Measurements from ENCODE around the gene PCBP3. TPM values are rescaled to one million over a fixed set of nuclear protein-coding genes. Genes with fewer than 3 reads are reported as not detected.

Gene PCBP3
- total RNA-seq, 1 experiment from 2014 or later = not detected

DNA sequence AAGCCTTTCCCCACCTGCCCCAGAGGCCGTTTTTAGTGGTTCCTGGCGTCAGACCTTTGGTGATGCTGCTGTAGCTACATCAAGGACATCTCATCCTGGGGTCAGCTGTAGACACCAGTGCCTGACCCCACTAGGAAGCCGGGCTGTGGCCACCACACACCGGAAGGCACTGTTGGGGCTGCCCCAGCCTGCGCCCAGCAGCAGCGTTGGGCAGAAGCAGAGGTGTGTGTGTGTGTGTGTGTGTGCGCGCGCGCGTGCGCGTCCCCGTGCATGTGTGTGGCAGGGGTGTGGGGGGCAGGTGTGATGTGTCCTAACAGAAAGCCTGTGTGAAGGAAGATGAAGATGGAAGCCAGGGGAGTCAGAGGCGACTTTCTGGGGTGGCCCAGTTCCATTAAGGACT, 276.1 kb downstream of the PCBP3 start:
- Histone ChIP-seq H3K79me2 (ENCODE audit: low read length) (no peaks in the 10 kb centered on the region), H3K4me2 (ENCODE audit: low read depth, low read length, poor library complexity, severe bottlenecking) (no peak overlapping the region), H3K27me3 (ENCODE audit: low read length) (no peaks in the 10 kb centered on the region), H3K27ac (ENCODE audit: low read length) (no peak overlapping the region), H3K4me3 (ENCODE audit: low read length) (no peak overlapping the region), H3K9ac (ENCODE audit: low read length) (no peak overlapping the region), H2AFZ (ENCODE audit: low read length) (no peak overlapping the region), H3K9me2 (replicated peaks; ENCODE audit: insufficient read depth, low read length) (no peaks in the 10 kb centered on the region), H4K20me1 (ENCODE audit: insufficient read depth, low read depth, low read length) (no peaks in the 10 kb centered on the region), H3K36me3 (ENCODE audit: insufficient read depth, low read length) (no peaks in the 10 kb centered on the region), H3K4me1 (ENCODE audit: low read length) (no peaks in the 10 kb centered on the region), H3K9me3 (ENCODE audit: low read length) (no peaks in the 10 kb centered on the region)
- no peak for DNase-seq

DNA sequence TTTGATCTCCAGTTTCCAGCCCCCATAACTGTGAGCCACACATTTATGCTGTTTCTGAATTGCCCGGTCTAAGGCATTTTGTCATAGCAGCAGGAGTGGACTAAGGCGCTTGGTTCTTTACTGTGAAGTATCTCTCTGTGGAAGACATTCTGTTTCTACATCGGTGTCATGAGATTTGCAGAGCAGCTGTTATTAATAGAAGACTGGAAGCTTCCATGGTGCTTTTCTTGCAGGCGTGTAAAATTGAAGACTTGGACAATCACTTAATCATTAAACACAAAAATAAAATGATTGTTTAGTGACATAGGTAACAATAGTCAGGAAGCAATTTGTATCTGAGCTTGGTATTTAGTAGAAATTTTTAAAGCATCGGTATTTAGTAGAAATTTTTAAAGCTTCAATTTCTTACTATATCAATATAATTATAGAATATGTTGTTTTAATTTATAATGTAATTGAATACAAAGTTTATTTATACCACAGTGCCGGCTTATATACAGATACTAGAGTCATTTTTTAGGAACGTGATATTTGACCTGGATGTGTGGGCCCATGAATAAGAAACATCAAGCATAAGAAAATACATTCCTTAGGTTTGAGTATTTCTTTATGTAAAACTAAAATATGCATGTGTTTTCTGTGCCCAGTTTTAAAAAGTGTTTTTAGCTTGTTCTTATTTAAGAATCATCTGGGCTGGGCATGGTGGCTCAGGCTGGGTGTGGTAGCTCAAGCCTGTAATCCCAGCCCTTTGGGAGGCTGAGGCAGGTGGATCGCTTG, 277.5 kb downstream of the PCBP3 start:
- Histone ChIP-seq H3K36me3 (ENCODE audit: insufficient read depth, low read length) (no peaks in the 10 kb centered on the region), H3K79me2 (ENCODE audit: low read length) (no peaks in the 10 kb centered on the region), H3K4me2 (ENCODE audit: low read depth, low read length, poor library complexity, severe bottlenecking) (no peak overlapping the region), H3K9me3 (ENCODE audit: low read length) (no peaks in the 10 kb centered on the region), H2AFZ (ENCODE audit: low read length) (no peak overlapping the region), H3K9ac (ENCODE audit: low read length) (no peak overlapping the region), H4K20me1 (ENCODE audit: insufficient read depth, low read depth, low read length) (no peaks in the 10 kb centered on the region), H3K4me1 (ENCODE audit: low read length) (no peaks in the 10 kb centered on the region), H3K27me3 (ENCODE audit: low read length) (no peaks in the 10 kb centered on the region), H3K9me2 (replicated peaks; ENCODE audit: insufficient read depth, low read length) (no peaks in the 10 kb centered on the region), H3K27ac (ENCODE audit: low read length) (no peak overlapping the region), H3K4me3 (ENCODE audit: low read length) (no peak overlapping the region)
- DNase-seq = no peak

GRCh38 chr21:45921917-45922316, 278.4 kb downstream of the PCBP3 start:
- no peak overlapping the region for H3K9ac ChIP-seq (ENCODE audit: low read length)

GRCh38 chr21:45922648-45923047, 279.1 kb downstream of the PCBP3 start:
- H3K4me2 ChIP-seq (ENCODE audit: low read depth, low read length, poor library complexity, severe bottlenecking) = no peak overlapping the region
- H2AFZ ChIP-seq (ENCODE audit: low read length) = no peak overlapping the region
- H3K79me2 ChIP-seq (ENCODE audit: low read length) = no peaks in the 10 kb centered on the region
- H3K4me1 ChIP-seq (ENCODE audit: low read length) = no peaks in the 10 kb centered on the region
- no peaks in the 10 kb centered on the region for H3K9me2 ChIP-seq (replicated peaks; ENCODE audit: insufficient read depth, low read length)
- no peak overlapping the region for H3K9ac ChIP-seq (ENCODE audit: low read length)
- no peaks in the 10 kb centered on the region for H3K9me3 ChIP-seq (ENCODE audit: low read length)
- no peaks in the 10 kb centered on the region for H4K20me1 ChIP-seq (ENCODE audit: insufficient read depth, low read depth, low read length)
- no peak overlapping the region for H3K4me3 ChIP-seq (ENCODE audit: low read length)
- DNase-seq = no peak
- no peaks in the 10 kb centered on the region for H3K27me3 ChIP-seq (ENCODE audit: low read length)
- no peaks in the 10 kb centered on the region for H3K36me3 ChIP-seq (ENCODE audit: insufficient read depth, low read length)
- no peak overlapping the region for H3K27ac ChIP-seq (ENCODE audit: low read length)

More at GRCh38 chr21:45921917-45922316, 278.4 kb downstream of the PCBP3 start:
- Histone ChIP-seq H2AFZ (ENCODE audit: low read length) (no peak overlapping the region), H3K4me3 (ENCODE audit: low read length) (no peak overlapping the region), H3K4me2 (ENCODE audit: low read depth, low read length, poor library complexity, severe bottlenecking) (no peak overlapping the region), H3K9me3 (ENCODE audit: low read length) (no peaks in the 10 kb centered on the region), H3K36me3 (ENCODE audit: insufficient read depth, low read length) (no peaks in the 10 kb centered on the region), H3K4me1 (ENCODE audit: low read length) (no peaks in the 10 kb centered on the region), H3K9me2 (replicated peaks; ENCODE audit: insufficient read depth, low read length) (no peaks in the 10 kb centered on the region), H4K20me1 (ENCODE audit: insufficient read depth, low read depth, low read length) (no peaks in the 10 kb centered on the region), H3K27ac (ENCODE audit: low read length) (no peak overlapping the region), H3K79me2 (ENCODE audit: low read length) (no peaks in the 10 kb centered on the region), H3K27me3 (ENCODE audit: low read length) (no peaks in the 10 kb centered on the region)
- no peak for DNase-seq

DNA sequence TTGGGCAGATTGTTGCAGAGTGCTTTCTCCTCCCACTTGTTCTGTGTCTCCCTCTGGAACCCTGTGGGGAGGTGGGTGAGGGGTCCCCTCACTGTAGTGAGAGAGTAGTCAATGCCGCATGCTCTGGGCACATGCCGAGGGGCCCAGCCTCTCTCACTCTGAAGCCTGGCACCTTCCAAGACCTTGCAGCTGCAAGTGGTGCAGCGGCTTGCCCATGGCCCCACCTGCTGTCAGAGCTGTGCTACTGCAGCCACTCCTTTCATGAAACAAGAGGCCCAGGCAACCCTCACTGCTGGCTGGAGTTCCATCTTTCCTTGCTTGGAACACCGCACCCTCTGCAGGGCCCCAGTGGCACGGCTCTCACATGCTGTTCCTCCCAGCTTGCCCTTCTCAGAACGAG, 279.6 kb downstream of the PCBP3 start:
- Histone ChIP-seq H3K27me3 (ENCODE audit: low read length) (no peaks in the 10 kb centered on the region), H3K4me1 (ENCODE audit: low read length) (no peaks in the 10 kb centered on the region), H3K79me2 (ENCODE audit: low read length) (no peaks in the 10 kb centered on the region), H3K36me3 (ENCODE audit: insufficient read depth, low read length) (no peaks in the 10 kb centered on the region), H4K20me1 (ENCODE audit: insufficient read depth, low read depth, low read length) (no peaks in the 10 kb centered on the region), H3K9me2 (replicated peaks; ENCODE audit: insufficient read depth, low read length) (no peaks in the 10 kb centered on the region), H3K27ac (ENCODE audit: low read length) (no peak overlapping the region), H2AFZ (ENCODE audit: low read length) (no peak overlapping the region), H3K4me3 (ENCODE audit: low read length) (no peak overlapping the region), H3K9ac (ENCODE audit: low read length) (no peak overlapping the region), H3K4me2 (ENCODE audit: low read depth, low read length, poor library complexity, severe bottlenecking) (no peak overlapping the region), H3K9me3 (ENCODE audit: low read length) (no peaks in the 10 kb centered on the region)
- peak; percentile 79 for DNase-seq

DNA sequence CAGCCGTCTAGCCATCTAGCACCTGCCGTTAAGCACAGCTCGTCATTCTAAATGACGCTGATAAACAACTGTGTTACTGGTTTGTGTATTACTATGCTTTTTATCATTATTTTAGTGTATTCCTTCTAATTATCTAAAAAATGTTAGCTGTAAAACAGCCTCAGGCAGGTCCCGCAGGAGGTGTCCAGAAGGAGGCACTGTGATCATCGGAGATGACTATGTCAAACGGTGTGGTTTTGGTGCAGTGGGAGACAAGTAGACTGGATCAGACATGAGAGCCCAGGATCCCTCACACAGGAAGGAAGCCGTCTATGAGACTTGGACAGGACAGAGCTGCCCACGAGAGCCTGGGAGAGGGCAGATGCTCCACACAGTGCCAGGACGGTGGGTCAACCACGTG, 282.8 kb downstream of the PCBP3 start:
- Histone ChIP-seq H3K79me2 (ENCODE audit: low read length) (no peaks in the 10 kb centered on the region), H2AFZ (ENCODE audit: low read length) (no peak overlapping the region), H3K4me1 (ENCODE audit: low read length) (no peaks in the 10 kb centered on the region), H3K9me2 (replicated peaks; ENCODE audit: insufficient read depth, low read length) (no peaks in the 10 kb centered on the region), H3K9ac (ENCODE audit: low read length) (no peak overlapping the region), H3K36me3 (ENCODE audit: insufficient read depth, low read length) (no peaks in the 10 kb centered on the region), H3K27me3 (ENCODE audit: low read length) (no peaks in the 10 kb centered on the region), H3K4me2 (ENCODE audit: low read depth, low read length, poor library complexity, severe bottlenecking) (no peak overlapping the region), H3K9me3 (ENCODE audit: low read length) (no peaks in the 10 kb centered on the region), H3K27ac (ENCODE audit: low read length) (no peak overlapping the region), H4K20me1 (ENCODE audit: insufficient read depth, low read depth, low read length) (no peaks in the 10 kb centered on the region), H3K4me3 (ENCODE audit: low read length) (no peak overlapping the region)
- DNase-seq = no peak

- no peaks in the 10 kb centered on the region for H3K9me2 ChIP-seq (replicated peaks; ENCODE audit: insufficient read depth, low read length)
- H3K79me2 ChIP-seq (ENCODE audit: low read length) = no peaks in the 10 kb centered on the region
- H3K36me3 ChIP-seq (ENCODE audit: insufficient read depth, low read length) = no peaks in the 10 kb centered on the region
- no peaks in the 10 kb centered on the region for H3K9me3 ChIP-seq (ENCODE audit: low read length)
- DNase-seq = no peak
- no peak overlapping the region for H3K27ac ChIP-seq (ENCODE audit: low read length)
- H3K4me2 ChIP-seq (ENCODE audit: low read depth, low read length, poor library complexity, severe bottlenecking) = no peak overlapping the region
- H2AFZ ChIP-seq (ENCODE audit: low read length) = no peak overlapping the region
- no peaks in the 10 kb centered on the region for H3K27me3 ChIP-seq (ENCODE audit: low read length)
- H3K9ac ChIP-seq (ENCODE audit: low read length) = no peak overlapping the region
- no peaks in the 10 kb centered on the region for H4K20me1 ChIP-seq (ENCODE audit: insufficient read depth, low read depth, low read length)
- no peaks in the 10 kb centered on the region for H3K4me1 ChIP-seq (ENCODE audit: low read length)
- no peak overlapping the region for H3K4me3 ChIP-seq (ENCODE audit: low read length)
Measured at GRCh38 chr21:45927032-45927431, 283.5 kb downstream of the PCBP3 start.

- Histone ChIP-seq H3K36me3 (ENCODE audit: insufficient read depth, low read length) (no peaks in the 10 kb centered on the region), H2AFZ (ENCODE audit: low read length) (no peak overlapping the region), H3K4me2 (ENCODE audit: low read depth, low read length, poor library complexity, severe bottlenecking) (no peak overlapping the region), H3K9me3 (ENCODE audit: low read length) (no peaks in the 10 kb centered on the region), H4K20me1 (ENCODE audit: insufficient read depth, low read depth, low read length) (no peaks in the 10 kb centered on the region), H3K9ac (ENCODE audit: low read length) (no peak overlapping the region), H3K4me3 (ENCODE audit: low read length) (no peak overlapping the region), H3K9me2 (replicated peaks; ENCODE audit: insufficient read depth, low read length) (no peaks in the 10 kb centered on the region), H3K79me2 (ENCODE audit: low read length) (no peaks in the 10 kb centered on the region), H3K27ac (ENCODE audit: low read length) (no peak overlapping the region), H3K27me3 (ENCODE audit: low read length) (no peaks in the 10 kb centered on the region), H3K4me1 (ENCODE audit: low read length) (no peaks in the 10 kb centered on the region)
- no peak for DNase-seq
Measured at GRCh38 chr21:45927851-45928850, 284.6 kb downstream of the PCBP3 start.
